HS-27A (cell line): ENCODE results near the gene ZXDA.
"Not testable (repeated sequence)": the region's sequence is repeated elsewhere in the genome, so short reads cannot be mapped to it uniquely, and the experiment has no call there.

Experiments used
- DNase-seq: peaks from one replicate; pipeline ENCODE4 v3.0.0-alpha.2; 2012; ENCODE audit warnings: low read depth, missing footprints

ZXDA gene

DNA sequence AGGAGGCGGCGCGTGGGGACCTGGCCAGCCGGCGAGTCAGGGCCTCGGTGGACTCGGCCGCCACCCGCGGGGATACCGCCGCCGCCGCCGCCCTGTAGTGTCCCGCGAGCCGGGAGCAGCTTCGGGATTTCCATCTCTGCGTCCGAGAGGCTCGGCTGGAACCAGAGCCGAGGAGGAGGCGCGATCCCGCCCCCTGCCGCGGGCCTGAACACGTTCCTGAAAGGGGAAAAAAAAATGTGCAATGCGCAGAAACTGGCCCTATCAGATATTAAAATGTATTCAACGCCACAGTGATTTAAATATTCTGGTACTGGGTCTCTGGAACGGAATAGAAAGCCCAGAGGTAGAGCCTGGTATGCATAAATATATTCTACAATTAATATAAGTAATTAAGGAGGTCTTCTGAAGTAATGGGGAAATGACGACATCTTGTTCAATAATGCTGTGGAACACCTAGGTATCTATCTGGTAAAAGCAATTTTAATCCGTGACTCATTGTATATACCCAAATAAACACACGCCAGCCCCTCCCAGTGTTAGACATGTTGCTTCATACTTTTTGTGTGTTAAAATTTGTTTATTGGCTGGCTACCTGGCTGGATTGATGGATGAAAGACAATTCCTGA, at the start of gene ZXDA:
ZXDA (minus strand) TSS at position 172 of the 626 bp plus-strand sequence; CDS start at position 134, 38 bp downstream.
- DNase-seq: not testable (repeated sequence)

DNA sequence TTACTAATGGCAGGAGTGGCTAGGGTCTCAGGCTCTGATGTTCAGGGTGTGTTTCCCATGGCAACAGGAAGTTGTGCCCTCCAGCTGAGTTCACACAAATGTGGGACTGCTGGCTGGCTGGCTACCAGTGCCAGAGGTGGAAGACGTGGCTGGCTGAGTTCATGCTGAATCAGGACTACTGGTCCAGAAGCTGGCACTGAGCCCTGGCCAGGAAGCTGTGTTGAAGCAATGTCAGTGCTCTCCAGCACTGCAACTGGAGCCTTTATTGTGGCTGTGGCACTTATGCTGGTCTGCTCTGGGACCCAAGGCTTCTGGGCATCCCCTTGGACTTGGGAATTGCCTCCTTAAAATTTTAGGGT, 42.0 kb upstream of the ZXDA start:
- no peak for DNase-seq

DNA sequence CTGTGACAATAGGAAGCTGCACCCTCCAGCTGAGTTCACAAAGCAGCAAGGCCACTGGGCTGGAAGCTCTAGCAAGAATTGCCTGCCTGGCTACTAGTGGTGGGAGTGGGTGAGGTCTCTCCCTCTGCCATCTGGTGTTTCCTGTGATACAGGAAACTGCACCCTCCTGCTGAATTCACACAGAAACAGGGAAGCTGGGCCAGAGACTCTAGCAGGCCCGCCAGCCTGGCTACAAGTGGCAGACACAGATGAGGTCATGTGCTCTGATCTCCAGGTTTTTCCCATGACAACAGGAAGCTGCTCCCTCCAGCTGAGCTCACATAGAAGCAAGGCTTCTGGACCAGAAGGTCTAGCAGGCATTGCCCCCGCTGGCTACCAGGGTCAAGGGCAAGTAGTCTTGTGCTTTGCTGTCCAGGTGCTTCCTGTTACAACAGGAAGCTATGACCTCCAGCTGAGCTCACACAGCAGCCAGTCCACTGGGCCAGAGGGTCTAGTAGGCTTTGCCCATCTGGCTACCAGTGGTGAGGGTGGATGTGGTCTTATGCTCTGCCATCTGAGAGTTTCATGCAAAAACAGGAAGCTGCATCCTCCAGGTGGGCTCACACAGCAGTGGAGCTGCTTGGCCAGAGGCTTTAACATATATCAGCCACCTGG, 41.5 kb upstream of the ZXDA start:
- no peak for DNase-seq

GRCh38 chrX:57933321-57933720, 23.1 kb upstream of the ZXDA start:
- DNase-seq: no peak

GRCh38 chrX:57932266-57932665, 22.0 kb upstream of the ZXDA start:
- no peak for DNase-seq

GRCh38 chrX:57930051-57930450, 19.8 kb upstream of the ZXDA start:
- no peak for DNase-seq

- DNase-seq: no peak
These were observed 19.1 kb upstream of the ZXDA start for GRCh38 chrX:57929373-57929772.

GRCh38 chrX:57925806-57926205, 15.5 kb upstream of the ZXDA start:
- DNase-seq: no peak

DNA sequence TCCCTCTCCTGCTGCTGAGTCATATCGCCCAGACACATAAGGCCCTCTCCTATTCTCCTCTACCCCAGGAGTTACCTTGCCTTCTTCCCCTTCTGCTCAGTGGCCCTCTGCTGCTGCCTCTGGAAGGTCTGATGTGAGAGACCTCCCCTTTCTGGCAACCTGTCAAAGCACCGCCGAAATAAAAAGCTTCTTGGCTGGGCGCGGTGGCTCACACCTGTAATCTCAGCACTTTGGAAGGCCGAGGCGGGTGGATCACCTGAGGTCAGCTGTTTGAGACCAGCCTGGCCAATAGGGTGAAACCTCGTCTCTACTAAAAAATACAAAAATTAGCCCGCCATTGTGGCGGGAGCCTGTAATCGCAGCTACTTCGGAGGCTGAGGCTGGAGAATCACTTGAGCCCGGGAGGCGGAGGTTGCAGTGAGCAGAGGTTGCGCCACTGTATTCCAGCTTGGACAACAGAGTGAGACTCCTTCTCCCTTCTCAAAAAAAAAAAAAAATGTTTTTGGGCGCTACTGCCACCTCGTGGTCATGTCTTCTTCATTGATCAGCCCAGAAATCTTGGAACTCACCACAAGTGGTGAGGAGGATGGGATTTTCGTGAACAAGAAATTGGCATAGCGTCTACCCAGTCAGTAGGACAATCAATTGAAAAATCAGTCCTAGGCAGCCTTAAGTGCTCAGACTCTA, 8.6 kb upstream of the ZXDA start:
- DNase-seq: no peak

DNA sequence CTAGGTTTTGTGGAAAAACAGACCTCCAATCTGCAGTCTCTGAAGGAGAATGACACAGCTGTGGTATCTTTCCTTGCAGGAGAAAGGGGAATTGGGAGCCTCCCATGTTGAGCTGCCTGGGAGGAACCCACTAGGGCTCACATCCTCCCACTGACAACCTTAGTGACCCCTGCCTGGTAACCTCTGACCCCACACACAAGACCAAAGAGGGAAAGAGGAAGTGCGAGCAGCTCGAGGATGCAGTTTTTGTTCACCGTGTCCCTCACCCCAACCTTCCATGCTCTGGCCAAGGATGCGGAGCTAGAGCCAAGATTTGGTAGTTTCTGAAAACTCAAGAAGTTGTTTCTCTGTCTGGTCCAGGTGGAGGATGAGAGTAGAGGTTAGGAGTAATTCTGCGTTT, 5.4 kb upstream of the ZXDA start:
- no peak for DNase-seq

GRCh38 chrX:57909595-57910286, 517 bp downstream of the ZXDA start:
- not testable (repeated sequence) for DNase-seq

DNA sequence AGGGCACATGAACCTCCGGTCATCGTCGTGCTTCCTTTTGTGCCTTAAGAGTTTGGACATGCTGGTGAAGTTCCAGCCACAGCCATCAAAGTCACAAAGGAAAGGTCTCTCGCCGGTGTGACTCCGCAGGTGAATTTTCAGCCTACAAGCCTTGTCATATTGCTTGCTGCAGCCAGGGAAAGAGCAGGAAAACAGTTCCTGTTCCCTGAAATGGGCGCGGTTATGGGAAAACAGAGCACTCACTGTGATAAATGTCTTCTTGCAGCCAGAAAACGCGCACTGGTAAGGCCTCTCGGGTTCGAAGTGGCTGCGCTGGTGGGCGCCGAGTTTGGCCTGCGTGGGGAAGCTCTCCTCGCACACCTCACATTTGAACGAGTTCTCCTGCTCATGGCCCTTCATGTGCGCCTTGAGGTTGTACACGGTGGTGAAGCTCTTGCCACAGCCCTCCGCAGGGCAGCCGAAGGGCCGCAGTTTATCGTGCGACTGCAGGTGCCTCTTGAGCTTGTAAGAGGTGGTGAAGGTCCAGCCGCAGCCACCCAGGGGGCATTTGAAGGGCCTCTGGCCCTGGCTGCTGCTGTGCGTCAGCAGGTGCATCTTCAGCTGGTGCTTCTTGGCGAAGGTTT, 1.2 kb downstream of the ZXDA start:
- not testable (repeated sequence) for DNase-seq

- no peak for DNase-seq
These were observed 3.5 kb downstream of the ZXDA start for GRCh38 chrX:57906790-57907189.

DNA sequence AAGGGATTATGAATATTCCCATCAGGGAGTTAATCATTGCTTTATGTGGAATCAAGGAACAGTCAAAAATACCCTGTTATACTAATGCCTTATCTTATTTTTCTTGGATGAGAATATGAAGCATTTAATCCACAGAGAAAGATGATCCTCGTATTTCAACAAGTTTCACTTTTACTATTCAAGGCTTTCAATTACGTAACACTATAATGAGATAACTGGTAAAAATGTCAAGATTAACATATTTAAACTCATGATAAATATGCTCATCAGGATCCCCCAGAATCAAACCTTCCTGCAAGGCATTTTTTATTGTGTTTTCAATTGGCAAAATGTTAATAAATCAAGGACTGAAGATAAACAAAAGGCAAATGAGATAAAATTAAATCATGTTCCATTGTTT, 5.1 kb downstream of the ZXDA start:
- no peak for DNase-seq

- no peak for DNase-seq
These were observed 5.9 kb downstream of the ZXDA start for GRCh38 chrX:57904176-57904880.

DNA sequence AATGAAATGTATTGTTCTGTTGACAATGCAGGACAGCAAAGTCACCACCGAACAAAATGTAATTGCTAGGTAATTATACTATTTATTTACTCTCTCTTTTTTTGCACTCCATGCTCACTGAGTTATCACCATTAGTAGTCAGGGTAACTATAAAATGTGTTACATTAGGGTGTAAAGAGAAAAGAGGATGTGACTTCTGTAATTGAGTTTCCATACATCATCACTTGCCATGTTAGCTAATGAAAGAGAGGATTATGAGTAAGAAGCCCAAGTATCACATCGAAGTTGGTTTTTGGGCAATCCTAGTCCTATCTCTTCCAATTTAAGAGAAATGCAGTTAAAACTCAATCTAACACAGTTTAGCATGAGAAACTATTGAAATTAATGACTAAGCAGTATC, 7.6 kb downstream of the ZXDA start:
- no peak for DNase-seq

- DNase-seq: no peak
These were observed 8.8 kb downstream of the ZXDA start for GRCh38 chrX:57901466-57901865.

GRCh38 chrX:57900975-57901374, 9.3 kb downstream of the ZXDA start:
- DNase-seq: no peak

DNA sequence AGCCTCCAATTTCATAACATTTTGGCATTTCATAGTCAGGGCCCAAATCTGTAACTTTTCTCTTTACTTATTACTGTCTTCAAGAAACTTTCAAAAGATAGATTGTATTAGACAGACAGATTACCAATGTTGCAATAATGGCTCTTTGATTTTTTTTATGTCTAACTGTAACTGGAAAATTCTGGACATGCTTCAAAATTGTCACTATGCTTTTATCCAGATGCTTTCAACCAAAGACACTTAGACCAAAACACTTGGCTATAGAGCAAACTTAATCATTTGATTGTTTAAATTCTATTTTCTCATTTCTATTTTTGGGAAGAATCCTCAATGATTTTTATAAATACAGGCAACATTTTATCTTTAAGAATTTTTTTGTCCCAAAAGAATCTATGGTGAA, 10.4 kb downstream of the ZXDA start:
- DNase-seq: no peak

DNA sequence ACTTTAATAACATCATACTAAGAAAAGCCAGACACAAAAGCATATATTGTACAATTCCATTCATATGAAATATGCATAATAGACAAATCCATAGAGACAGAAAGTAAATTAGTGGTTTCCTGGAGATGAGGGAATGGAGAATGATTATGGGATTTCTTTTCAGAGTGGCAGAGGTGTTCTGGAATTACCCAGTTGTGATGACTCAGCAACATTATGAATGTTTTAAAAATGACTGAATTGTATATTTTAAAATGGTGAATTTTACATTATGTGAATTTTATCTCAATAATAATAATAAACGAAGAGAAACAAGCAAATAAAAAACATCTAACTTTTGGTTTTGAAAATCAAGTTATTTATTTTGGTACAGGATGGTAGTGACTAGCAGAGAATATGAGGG, 11.2 kb downstream of the ZXDA start:
- DNase-seq: no peak

DNA sequence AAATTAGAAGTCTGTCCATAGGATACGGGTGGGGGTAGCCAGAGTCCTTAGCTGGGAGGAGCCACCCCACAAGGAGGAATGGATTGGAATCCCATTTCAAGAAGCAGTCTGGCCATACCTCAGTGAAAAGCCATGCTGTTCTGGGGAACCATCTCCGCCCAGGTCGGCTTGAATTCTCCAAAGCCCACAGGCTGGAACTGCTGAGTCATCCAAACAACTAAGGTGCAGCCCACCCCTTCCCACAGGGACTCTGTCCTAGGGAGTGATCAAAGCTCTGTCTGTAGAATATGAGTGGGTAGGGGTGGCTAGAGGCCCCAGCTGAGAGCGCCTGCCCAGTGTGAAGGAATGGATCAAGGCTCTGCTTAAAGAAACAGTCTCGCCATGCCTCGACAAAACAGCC, 38.8 kb downstream of the ZXDA start:
- no peak for DNase-seq
